GM12874 (cell line): ENCODE results near the gene CDH23.

Experiments used
- TF ChIP-seq, protein P1 (sequence below): IDR thresholded peaks from 2 replicates; pipeline ENCODE4 v1.5.1; 2011; ENCODE audit warnings: low read depth, mild to moderate bottlenecking, control low read depth, low read length, moderate library complexity; ENCODE audit not compliant: insufficient read depth

The CDH23 gene

DNA sequence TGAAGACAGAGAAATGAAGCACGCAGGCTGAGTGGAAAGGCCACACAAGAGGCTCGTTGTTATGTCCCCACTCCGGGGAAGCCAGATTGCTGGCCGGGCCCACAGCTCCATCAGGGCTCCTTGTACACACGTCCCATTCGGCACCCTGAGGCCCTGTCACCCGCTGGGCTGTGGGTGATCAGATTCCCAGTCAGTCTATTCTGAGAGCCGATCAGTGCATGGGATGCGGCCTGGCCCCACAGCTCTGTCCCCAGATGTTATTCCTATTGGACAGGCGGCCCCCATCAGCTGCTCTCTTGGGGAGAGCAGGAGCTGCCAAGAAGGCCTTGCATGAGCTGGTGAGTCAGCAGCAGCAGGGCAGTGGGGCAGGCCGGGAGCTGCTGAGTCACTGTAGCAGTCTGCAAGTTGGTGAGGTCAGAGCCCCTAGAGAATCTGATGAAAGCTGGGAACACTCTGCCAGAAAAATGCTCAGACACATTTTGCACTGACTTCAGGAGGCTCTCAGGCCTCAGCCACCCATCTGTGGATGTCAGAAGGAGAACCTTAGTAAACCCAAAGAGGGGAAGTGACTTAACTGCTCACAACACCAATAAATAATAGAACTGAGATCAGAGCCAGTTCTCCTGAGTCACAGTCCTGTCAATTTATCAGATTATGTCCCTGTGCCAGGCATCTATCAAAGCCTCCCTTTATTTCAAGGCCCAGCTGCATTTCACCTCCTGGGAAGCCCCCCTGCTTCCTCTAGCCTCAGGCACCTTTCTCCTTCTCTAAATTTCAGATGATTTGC is 463.7 kb downstream of the CDH23 start:
- TF ChIP-seq, protein P1, sequence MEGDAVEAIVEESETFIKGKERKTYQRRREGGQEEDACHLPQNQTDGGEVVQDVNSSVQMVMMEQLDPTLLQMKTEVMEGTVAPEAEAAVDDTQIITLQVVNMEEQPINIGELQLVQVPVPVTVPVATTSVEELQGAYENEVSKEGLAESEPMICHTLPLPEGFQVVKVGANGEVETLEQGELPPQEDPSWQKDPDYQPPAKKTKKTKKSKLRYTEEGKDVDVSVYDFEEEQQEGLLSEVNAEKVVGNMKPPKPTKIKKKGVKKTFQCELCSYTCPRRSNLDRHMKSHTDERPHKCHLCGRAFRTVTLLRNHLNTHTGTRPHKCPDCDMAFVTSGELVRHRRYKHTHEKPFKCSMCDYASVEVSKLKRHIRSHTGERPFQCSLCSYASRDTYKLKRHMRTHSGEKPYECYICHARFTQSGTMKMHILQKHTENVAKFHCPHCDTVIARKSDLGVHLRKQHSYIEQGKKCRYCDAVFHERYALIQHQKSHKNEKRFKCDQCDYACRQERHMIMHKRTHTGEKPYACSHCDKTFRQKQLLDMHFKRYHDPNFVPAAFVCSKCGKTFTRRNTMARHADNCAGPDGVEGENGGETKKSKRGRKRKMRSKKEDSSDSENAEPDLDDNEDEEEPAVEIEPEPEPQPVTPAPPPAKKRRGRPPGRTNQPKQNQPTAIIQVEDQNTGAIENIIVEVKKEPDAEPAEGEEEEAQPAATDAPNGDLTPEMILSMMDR = no peak

DNA sequence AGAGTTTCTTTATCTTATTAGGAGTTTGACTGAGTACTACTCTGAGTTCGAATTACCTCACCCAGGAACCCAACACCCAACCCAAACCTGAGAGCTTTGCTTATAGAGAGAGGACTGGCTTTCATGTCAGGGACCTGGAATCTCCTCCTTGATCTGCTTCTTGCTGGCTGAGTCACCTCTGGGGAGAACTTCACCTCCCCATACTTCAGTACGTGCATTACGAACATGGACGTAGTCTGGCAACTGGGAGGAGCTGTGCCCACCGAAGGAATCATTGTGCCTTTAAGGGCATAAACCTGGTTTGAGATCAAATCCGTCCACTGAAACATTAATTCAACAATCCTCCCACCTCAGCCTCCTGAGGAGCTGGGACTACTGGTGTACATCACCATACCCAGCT is 466.5 kb downstream of the CDH23 start:
- TF ChIP-seq, protein P1 = no peak

DNA sequence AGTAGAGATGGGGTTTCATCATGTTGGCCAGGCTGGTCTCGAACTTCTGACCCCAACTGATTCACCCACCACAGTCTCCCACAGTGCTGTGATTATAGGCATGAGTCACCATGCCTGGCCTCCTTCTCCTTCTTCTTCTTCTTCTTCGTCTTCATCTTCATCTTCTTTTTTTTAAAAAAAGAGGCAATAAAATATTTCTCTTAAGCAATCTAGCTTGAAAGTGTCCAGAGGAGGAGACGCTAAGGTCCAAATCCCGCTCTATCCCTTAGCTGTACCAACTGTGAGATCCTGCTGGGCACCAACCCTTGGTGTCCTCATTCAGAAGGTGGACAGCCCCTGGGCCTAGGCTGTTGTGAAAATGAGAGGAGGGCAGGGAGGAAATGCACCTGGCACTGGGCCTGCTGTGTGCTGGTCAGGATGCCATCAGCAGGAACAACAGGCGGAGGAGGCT is 468.2 kb downstream of the CDH23 start:
- TF ChIP-seq, protein P1 = no peak
